ENCODE measurements around the gene UGT1A10. TPM values are rescaled to one million over a fixed set of nuclear protein-coding genes. Genes with fewer than 3 reads are reported as not detected.

The UGT1A10 gene
- total RNA-seq, 1 experiment from 2014 or later: not detected

- BruUV-seq (replicated peaks): no TSS peak
- Histone ChIP-seq H3K27ac (ENCODE audit: low read depth, low read length, poor library complexity, severe bottlenecking) (no peak overlapping the region), H3K4me3 (ENCODE audit: low read depth, low read length, poor library complexity, severe bottlenecking) (no peak overlapping the region), H3K27me3 (replicated peaks; ENCODE audit: insufficient read depth, low read depth, low read length, poor library complexity) (no peaks in the 10 kb centered on the region), H3K4me1 (ENCODE audit: insufficient read depth, low read length, poor library complexity, severe bottlenecking) (no peaks in the 10 kb centered on the region), H3K36me3 (ENCODE audit: insufficient read depth, low read length, poor library complexity, severe bottlenecking) (no peaks in the 10 kb centered on the region), H3K9me3 (ENCODE audit: low read depth, low read length, poor library complexity, severe bottlenecking) (no peaks in the 10 kb centered on the region)
- ChIA-PET POLR2A (ENCODE audit: low non-redundant PET) (no interaction called here), CTCF (no interaction called here)
- no peak for TF ChIP-seq EZH2 (IDR thresholded peaks at IDR 0.05; ENCODE audit: borderline replicate concordance, low read depth, low read length, poor library complexity, severe bottlenecking)
- TF ChIP-seq CTCF (conservative IDR thresholded peaks at IDR 0.05; ENCODE audit: low read depth, low read length): no peak
- intact Hi-C loops (cut with micrococcal nuclease; ENCODE audit: unreplicated experiment): no loop called here
- DNase-seq (ENCODE audit: low spot score): no peak
Observed at GRCh38 chr2:233658610-233659009, 22.4 kb downstream of the UGT1A10 start.

GRCh38 chr2:233663911-233664310, 27.7 kb downstream of the UGT1A10 start:
- BruUV-seq (replicated peaks): no TSS peak

DNA sequence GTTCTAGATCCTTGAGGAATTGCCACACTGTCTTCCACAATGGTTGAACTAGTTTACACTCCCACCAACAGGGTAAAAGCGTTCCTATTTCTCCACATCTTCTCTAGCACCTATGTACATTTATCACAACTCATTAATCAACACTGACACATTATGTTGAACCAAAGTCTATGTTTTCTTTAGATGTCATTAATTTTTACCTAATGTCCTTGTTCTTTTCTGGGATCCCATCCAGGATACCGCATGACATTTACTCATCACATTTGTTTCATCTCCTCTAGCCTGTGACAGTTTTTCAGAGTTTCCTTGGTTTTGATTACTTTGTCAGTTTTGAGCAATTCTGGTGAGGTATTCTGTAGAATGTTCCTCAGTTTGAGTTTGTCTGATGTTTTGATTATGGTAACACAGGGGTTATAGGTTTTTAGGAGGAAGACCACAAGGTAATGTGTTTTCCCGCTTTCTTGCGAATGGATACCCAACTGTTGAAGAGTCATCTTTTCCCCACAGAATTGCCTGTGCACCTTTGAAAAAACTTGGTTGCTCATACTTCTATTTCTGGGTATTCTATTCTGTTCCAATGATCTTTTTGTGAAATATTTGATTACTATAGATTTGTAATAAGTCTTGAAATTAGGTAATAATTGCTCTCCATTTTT, 32.5 kb downstream of the UGT1A10 start:
- Histone ChIP-seq H3K27ac (ENCODE audit: low read depth, low read length, poor library complexity, severe bottlenecking) (no peak overlapping the region), H3K4me1 (ENCODE audit: insufficient read depth, low read length, poor library complexity, severe bottlenecking) (no peaks in the 10 kb centered on the region), H3K27me3 (replicated peaks; ENCODE audit: insufficient read depth, low read depth, low read length, poor library complexity) (no peaks in the 10 kb centered on the region), H3K36me3 (ENCODE audit: insufficient read depth, low read length, poor library complexity, severe bottlenecking) (no peaks in the 10 kb centered on the region), H3K4me3 (ENCODE audit: low read depth, low read length, poor library complexity, severe bottlenecking) (no peak overlapping the region), H3K9me3 (ENCODE audit: low read depth, low read length, poor library complexity, severe bottlenecking) (no peaks in the 10 kb centered on the region)
- no peak for TF ChIP-seq EZH2 (IDR thresholded peaks at IDR 0.05; ENCODE audit: borderline replicate concordance, low read depth, low read length, poor library complexity, severe bottlenecking)
- TF ChIP-seq CTCF (conservative IDR thresholded peaks at IDR 0.05; ENCODE audit: low read depth, low read length): no peak
- ChIA-PET CTCF (no interaction called here), POLR2A (ENCODE audit: low non-redundant PET) (no interaction called here)
- DNase-seq (ENCODE audit: low spot score): no peak
- BruUV-seq (replicated peaks): no TSS peak
- intact Hi-C loops (cut with micrococcal nuclease; ENCODE audit: unreplicated experiment): no loop called here

More at GRCh38 chr2:233663911-233664310, 27.7 kb downstream of the UGT1A10 start:
- ChIA-PET POLR2A (ENCODE audit: low non-redundant PET) (no interaction called here), CTCF (no interaction called here)
- Histone ChIP-seq H3K27me3 (replicated peaks; ENCODE audit: insufficient read depth, low read depth, low read length, poor library complexity) (no peaks in the 10 kb centered on the region), H3K4me1 (ENCODE audit: insufficient read depth, low read length, poor library complexity, severe bottlenecking) (no peaks in the 10 kb centered on the region), H3K9me3 (ENCODE audit: low read depth, low read length, poor library complexity, severe bottlenecking) (no peaks in the 10 kb centered on the region), H3K27ac (ENCODE audit: low read depth, low read length, poor library complexity, severe bottlenecking) (no peak overlapping the region), H3K36me3 (ENCODE audit: insufficient read depth, low read length, poor library complexity, severe bottlenecking) (no peaks in the 10 kb centered on the region), H3K4me3 (ENCODE audit: low read depth, low read length, poor library complexity, severe bottlenecking) (no peak overlapping the region)
- intact Hi-C loops (cut with micrococcal nuclease; ENCODE audit: unreplicated experiment): no loop called here
- no peak for DNase-seq (ENCODE audit: low spot score)
- TF ChIP-seq CTCF (conservative IDR thresholded peaks at IDR 0.05; ENCODE audit: low read depth, low read length): no peak
- no peak for TF ChIP-seq EZH2 (IDR thresholded peaks at IDR 0.05; ENCODE audit: borderline replicate concordance, low read depth, low read length, poor library complexity, severe bottlenecking)
